NCI-H774 (cell line): ENCODE data around the gene CST9L.
"Not testable (repeated sequence)": the region's sequence is repeated elsewhere in the genome, so short reads cannot be mapped to it uniquely, and the experiment has no call there.

Source experiments
- DNase-seq: peaks from one replicate; lab custom pipeline; 2025; lab: John Stamatoyannopoulos, UW

The CST9L gene

DNA sequence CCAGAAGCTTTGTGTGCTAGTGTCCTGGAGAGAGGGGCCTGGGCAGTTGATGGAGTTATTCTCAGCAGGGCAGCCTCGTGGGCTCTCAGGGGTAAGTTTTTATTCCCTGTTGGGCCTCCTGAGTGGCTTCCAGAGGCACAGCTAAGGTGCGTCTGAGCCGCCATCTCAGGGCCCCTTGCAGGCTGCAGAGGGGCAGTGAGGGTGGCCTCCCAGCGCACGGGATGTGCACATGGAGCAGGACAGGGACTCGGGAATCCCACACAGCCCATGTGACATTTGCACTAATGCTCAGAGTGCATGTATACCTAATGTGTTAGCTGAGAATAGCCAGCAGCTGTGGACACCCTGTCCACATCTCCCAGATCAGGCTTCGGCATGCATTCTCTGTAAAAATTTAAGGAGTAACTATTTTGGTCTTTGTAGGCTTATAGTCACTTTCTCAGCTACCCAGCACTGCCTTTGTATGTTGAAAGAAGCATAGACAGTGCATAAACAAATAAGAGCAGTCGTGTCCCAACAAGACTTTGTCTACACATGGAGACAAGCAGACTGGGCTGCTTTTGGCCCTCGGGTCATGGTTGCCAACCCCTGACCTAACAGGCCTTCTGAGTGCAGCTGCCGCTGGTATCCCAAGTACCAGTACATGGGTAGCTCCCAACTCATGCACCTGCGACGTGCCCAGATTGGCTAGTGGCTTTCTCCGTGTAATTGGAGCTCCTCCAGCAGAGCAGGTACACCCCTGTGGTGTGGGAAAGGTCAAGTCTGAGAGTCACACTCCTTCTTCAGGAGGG, 18.6 kb upstream of the CST9L start:
- no peak for DNase-seq

DNA sequence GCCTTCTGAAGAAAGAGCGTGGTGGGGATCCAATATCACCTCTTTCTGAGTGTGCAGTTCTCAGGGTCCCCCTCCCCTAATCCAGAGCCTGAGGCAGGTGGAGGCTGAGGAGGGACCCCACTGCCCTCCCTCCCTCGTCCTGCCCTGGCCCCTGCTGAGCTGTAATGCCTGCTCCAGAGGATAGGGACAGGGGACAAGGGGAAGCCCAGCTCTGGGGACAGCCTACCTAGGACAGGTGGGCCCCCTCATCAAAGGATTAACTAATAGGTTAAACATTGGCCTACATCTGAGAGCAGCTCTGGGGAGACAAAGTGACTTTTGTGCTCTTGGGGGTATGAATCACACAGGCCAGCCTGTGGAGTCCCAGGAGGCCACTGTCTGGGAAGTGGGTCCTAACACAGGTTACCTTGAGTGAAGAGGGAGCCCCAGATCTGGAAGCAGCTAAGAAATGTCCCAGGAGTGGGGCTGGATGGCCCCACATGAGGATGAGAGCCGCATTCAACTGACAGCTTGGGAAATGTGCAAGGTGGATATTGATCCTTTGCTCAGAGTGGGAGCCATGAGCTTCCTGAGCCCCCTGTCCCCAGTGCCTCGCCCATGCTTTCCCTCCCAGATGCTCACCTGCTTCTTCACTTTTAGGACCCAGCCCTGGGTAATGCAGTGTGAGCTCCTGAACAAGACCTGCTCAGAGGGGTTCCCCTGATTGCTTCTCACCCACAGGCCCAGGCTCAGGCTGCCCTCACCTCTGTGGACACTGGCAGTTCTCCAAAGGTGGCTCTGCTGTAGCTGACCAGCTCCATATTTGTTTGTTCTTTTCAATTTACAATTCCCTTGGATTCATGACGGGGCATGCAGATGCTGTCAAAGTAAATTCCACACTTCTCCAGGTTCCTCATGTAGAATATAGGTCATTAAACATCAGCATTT, 17.8 kb upstream of the CST9L start:
- no peak for DNase-seq

DNA sequence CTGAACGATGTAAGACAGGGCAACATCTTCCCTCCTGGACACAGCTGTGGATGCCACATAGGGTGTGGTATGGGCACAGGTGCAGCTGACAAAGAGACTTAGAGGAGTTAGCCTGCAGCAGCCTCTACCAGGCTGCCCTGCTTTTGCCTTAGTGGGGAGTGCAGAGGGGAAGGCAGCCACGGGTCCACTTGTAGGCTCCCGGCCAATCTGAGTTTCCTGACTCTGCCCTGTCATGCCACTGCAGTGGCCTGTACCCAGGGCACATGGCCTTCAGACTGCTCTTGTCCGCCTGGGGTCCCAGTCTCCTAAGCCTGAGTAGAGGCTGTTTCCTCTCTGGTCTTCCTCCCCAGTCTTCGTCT, 17.1 kb upstream of the CST9L start:
- DNase-seq, result no peak

DNA sequence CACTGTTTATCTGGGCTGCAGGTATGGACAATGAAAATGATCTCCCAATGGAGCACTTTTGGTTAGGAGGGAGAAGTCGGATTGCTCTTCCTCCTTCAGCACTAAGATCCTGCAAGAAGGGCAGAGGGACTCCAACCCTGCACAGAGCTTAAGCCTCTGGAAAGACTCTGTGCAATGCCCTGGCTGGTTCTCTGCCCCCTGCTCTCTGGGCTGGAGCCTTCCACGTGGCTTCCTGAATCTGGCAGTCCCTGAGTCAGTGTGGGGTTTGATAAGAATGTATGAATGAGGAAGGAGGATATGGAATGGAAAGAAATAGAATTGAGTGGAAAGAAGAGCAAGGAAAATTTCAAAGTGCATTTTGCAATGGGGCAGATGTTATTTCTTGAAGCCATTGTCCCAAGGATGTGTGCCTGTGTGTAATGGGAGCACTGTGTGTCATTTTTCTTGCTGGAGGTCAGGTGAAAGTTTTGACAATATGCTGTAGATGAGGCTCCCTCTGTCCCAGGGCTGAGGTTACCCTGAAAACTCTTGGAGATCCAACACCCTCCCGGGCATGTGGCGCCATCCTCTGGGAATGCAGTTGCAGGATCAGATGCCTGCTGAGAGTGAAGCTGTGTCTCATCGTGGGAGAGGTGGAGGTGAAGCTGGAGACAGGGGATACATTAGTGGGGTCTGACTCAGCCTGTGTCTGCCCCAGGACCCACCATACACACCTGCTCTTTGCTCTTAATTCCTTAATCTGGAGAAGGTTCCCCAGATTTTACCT, 16.3 kb upstream of the CST9L start:
- DNase-seq, result no peak

DNA sequence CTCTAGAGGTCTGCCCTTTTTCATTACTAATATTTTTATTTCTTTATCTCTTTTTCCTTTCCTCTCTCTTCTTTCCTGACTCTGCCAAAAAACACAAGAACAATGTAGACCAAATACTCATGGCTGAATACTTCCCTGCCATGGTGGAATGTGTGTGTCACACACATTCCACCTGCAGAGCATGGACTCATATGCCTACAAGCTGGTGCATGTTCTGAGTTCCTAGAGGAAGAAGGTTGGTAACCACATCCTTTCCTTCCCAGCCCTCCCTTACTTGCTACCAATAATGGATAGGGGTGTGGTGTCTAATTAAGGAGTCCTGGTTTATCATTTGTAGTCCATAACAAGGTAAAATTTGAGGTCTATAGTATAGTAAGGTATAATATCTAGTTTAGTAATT, 15.2 kb upstream of the CST9L start:
- no peak for DNase-seq

DNA sequence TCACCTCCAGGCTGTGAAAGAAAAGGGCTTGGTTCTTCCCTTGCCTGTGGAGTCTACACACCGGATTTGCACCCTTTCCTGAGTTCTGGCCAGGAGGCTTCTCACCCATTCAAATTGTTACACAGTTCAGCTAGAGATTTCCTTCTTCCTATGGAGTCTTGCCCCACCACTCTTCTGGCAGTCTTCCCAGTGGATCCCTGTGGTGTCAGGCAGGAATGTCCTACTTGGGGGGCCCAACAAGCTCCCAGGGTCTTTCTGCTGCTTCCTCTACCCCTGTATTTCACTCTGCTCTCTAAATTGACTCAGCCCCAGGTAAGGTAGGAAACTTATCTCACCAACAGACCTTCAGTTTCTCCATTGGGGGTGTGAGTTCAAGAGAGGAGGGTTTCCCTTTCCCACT, 14.0 kb upstream of the CST9L start:
- no peak for DNase-seq

DNA sequence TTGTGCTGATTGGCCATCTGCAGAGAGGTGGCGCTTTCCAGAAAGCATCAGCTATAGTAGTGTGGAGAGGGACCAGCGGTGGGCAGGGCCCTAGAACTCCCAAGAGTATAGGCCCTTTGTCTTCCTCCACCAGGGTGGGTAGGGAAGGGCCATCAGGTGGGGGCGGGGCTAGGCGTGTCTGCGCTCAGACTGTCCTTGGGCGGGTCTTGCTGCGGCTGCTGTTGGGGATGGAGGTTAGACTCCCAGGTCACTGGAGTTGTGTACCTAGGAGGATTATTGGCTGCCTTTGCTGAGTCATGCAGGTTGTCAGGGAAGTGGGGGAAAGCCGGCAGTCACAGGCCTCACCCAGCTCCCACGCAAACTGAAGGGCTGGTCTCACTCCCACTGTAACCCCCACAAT, 13.5 kb upstream of the CST9L start:
- not testable (repeated sequence) for DNase-seq

DNA sequence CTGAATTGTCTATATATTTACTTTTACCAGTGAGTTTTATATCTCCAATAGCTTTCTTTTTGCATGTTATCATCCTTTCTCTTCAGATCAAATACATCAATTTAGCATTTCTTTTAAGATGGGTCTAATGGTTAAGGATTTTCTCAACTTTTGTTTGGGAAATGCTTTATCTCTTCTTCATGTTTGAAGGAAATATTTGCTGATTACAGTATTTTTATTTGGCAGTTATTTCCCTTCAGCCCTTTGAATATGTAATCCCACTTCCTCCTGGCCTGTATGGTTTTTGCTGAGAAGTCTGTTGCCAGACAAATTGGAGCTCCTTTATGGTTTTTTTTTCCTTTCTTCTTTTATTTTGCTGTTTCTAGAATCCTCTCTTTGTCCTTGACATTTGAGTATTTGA, 6.7 kb upstream of the CST9L start:
- no peak for DNase-seq

DNA sequence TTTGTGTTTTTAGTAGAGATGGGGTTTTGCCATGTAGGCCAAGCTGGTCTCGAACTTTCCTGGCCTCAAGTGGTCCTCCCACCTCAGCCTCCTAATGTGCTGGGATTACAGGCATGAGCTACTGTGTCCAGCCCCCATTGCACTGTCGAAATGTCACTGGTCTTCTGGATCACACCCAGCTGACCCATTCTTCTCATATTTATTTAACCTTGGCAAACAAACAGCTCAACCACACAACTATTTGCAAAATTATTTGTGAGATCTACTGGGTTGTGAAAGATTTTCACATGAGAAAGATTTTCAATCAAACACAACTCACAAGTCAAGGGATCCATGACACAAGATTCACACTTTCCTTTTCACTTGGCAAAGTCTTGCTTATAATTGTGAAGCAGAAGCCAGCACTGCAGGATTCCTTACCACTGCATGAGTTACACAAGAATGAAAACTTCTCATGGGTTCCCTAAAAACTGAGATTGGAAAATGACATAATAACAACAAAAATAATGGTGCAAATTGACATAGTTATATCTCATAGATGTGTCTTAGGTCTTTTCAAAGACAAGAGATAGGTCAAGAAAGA, 2.0 kb upstream of the CST9L start:
- DNase-seq, result no peak

DNA sequence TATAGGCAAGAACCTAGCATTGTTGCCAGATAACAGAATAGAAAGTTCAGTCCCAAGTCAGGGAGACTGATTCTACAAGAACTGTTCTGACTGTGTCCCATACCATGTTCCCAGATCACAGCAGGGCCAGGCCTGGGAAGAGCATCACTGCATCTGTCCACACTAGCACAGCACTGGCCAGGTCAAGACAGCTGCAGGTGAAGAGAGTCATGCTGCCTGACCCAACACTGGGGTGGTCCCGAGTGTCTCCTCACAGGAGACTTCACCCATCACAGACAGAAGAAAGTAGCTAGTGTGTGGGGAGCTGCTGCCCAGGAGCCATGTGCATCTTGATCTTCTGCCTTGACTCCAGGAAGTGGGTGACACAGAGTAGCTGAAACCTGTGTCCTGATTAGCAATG, 1.3 kb upstream of the CST9L start:
- no peak for DNase-seq

DNA sequence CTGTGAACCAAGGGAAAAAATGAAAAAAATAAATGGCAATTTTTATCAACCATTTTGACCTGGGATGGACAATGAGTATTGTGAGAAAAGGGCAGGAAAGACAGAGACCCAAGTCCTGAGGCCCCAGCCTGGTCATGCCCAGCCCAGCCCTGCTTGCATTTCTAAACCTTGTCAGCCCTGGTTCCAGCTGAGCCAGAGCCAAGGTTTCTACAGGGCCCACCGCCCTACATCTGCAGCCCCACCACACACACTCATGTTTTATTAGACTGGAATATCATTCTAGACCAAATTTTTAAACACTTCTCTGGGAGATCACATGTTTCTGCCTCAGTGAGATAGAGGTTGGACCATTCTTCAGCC, 667 bp upstream of the CST9L start:
- no peak for DNase-seq

DNA sequence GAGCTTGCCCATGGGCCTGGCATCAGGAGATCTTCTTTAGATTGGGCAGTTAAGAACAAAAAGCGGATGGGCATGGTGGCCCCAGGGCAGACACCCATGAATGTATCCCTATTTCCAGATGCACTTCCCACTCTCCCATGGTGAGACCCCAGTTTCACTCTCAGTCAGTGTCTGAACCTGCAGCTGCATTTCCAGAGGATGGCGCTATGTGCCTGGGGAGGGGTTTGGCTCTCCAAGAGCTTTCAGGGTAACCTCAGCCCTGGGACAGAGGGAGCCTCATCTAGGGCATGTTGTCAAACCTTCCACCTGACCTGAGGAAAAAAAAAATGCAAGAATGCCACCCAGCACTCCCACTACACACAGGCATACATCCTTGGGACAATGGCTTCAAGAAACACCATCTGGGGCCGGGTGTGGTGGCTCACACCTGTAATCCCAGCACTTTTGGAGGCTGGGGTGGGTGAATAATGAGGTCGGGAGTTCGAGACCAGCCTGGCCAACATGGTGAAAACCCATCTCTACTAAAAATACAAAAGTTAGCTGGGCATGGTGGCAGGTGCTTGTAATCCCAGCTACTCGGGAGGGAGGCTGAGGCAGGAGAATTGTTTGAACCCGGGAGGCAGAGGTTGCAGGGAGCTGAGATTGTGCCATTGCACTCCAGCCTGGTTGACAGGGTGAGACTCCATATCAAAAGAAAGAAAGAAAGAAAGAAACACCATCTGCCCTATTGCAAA, 1.9 kb downstream of the CST9L start:
- no peak for DNase-seq

DNA sequence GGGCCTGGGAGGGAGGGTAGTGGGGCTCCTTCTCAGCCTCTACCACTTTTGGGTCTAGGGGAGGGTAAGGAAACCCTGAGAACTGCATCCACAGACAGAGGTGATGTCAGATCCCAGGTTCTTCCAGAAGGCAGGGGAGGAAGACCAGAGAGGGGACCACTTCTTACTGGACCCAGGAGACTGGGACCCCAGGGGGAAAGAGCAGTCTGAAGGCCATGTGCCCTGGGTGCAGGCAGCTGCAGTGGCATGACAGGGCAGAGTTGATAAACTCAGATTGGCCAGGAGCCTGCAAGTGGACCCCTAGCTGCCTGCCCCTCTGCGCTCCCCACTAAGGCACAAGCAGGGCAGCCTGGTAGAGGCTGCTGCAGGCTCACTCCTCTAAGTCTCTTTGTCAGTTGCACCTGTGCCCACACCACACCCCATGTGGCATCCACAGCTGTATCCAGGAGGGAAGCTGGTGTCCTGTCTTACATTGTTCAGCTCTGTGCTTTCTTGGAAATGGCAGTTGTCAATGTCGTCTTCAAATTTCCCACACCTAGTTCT, 2.7 kb downstream of the CST9L start:
- no peak for DNase-seq

DNA sequence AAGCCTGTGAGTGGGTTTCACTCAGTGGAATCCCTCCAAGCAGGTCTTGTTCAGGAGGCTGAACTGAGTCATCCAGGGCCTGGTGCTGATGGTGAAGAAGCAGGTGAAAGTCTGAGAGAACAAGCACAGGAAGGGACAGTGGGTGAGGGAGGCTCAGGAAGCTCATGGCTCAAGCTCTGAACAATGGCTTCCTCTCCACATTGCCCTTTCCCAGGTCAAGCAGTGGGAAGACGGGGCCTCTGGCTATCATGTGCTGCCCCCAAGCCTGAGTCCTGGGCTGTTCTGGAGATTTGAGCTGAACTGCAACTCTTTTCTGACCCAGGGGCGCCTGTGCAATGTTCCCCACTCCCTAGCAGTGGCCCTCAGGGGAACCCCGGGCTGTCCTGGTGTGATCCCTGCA, 3.4 kb downstream of the CST9L start:
- DNase-seq, result no peak

DNA sequence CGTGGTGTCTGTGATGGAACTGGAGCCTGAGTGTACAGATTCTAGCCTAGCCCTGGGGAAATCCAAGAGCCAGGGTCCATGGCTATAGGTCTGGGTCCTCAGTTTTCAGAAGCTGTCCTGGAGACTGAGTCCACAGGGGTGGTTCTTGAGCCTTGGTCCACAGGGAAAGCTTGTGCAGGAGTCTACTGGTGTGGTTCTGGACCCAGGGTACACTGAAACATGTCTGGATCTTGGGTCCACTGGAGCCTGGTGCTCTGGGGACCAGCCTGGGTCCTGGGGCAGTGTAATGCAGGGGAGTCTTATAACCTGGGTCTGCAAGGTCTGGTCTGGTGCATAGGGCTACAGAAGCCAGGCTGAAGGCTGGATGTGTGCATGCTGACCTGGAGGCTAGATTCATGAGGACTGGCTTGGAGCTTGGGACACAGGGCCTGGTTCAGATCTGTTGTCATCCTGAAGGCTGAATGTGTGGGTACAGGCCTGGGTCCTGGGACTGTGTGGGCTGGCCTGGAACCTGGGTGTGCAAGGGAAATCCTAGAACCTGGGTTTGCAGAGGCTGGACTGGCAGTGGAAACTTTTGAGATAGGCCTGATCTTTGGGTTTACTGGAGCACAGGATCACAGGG, 5.5 kb downstream of the CST9L start:
- no peak for DNase-seq

DNA sequence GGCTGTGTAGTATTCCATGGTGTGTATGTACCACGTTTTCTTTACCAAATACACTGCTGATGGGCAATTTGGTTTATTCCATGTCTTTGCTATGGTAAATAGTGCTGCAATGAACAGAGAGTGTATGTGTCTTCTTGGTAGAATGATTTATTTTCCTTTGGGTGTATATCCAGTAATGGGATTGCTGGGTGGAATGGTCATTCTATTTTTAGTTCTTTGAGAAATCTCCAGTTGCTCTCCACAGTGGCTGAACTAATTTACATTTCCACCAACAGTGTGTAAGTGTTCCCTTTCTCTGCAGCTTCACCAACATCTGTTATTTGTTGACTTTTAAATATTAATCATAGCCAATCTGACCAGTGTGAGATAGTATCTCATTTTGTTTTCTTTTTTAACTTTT, 13.9 kb downstream of the CST9L start:
- DNase-seq, result no peak

DNA sequence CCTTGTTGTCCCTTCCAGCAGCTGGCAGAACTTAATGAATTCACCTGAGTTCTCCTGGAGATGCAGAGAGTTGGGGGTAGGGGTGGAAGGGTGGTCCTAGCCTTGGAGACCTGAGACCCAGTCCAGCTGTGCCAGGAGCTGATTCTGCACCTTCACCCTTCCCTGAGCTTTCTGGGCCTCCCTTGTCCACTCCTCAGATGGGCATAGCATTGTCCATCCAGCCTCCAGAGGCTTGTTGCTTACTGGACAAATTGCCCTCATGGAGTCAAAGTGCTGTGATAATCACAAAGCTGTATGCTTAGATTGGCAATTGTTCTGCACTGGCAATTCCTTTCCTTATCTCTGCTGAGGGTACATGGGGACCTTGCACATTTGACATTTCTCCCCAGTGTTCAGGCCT, 16.5 kb downstream of the CST9L start:
- DNase-seq, result no peak

DNA sequence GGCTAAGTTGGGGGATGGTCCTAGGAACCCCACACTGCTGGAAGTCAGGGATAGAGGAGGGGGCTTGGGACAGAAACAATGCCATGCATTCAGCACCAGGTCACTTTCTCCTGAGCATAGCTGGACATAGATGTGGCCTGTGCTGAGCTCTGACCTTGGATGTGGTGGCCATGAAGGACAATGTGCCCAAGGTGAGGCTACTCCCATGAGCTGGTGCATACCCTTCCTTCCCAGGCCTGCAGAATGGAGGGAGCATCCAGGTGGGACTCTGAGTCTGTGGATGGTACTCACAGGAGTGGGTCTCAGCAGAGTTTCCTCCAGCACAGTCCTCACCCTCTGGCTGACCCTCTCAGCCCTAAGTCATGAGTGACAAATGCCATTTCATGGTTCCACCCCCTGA, 16.9 kb downstream of the CST9L start:
- DNase-seq, result no peak

DNA sequence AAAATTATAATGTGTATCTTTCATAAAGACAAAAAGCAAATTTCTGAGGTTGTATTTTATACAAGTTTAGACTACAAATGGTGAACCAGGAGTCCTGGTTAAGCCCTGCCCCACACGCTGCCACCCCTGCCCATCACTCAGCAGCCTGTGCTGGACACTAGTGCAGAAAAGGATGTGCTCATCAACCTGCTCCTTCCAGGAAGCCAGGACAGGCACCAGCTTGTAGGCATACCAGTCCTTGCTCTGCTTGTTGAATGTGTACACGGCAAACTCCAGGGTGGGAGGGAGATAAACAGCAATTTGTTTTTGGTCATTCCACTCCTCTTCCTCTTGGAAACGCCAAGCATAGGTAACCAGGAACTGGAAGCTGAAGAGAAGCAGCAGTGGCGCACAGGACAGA, 18.1 kb downstream of the CST9L start:
- DNase-seq, result no peak

DNA sequence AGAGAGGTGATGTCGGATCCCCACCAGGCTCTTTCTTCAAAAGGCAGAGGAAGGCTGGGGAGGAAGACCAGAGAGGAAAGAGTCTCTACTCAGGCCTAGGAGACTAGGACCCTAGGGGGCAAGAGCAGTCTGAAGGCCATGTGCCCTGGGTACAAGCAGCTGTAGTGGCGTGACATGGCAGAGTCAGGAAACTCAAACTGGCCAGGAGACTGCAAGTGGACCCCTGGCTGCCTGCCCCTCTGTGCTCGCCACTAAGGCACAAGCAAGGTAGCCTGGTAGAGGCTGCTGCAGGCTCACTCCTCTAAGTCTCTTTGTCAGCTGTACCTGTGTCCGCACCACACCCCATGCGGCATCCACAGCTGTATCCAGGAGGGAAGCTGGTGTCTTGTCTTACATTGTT, 19.9 kb downstream of the CST9L start:
- DNase-seq, result no peak

DNA sequence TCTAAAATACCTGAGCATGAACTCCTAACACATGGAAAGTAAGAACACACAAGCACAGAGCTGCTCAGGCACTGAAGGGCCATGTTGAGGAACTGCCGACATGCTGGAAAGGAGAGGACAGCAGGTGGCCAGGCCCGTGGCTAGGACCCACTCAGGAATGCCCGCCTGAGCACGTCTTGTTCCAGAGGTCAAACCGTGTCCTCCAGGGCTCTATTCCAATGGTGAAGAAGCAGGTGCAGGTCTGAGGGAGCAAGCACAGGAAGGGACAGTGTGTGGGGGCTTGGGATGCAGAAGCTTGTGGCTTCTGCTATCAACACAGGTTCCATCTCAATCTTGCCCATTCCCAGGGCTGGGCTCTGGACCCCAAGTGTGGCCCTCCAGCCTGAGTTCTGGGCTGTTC, 20.7 kb downstream of the CST9L start:
- DNase-seq, result no peak
